GM20000 (cell line): Measurements from ENCODE around the gene CSPG5.
A peak's percentile ranks its signal among the peaks of the same experiment; 100 is the strongest.

Experiments used
- DNase-seq: peaks from one replicate; pipeline ENCODE4 v3.0.0; 2012; ENCODE audit warnings: low spot score
- CTCF ChIP-seq: IDR thresholded peaks from 2 replicates; pipeline ENCODE4 v1.5.1; 2012; ENCODE audit warnings: mild to moderate bottlenecking, control low read depth; ENCODE audit errors: extremely low read depth, missing control alignments

CSPG5 gene

GRCh38 chr3:47513125-47513929 is 65.3 kb downstream of the CSPG5 start, which contains the start of gene ELP6:
Gene ELP6 (minus strand): TSS chr3:47513712. CDS start chr3:47513590, 122 bp downstream.
- peak; percentile 92 for DNase-seq
- TF ChIP-seq CTCF, result peak; percentile 94

- TF ChIP-seq CTCF, result no peak
- no peak for DNase-seq
These were observed 66.1 kb downstream of the CSPG5 start for GRCh38 chr3:47512416-47513124.
